ENCODE results near the gene ELMOD3.
A peak's percentile ranks its signal among the peaks of the same experiment; 100 is the strongest.

- TF ChIP-seq CTCF (IDR thresholded peaks at IDR 0.05) (peak; percentile 40 to 59 (median 54)), POLR2A (IDR thresholded peaks at IDR 0.05) (no peak)
These were observed 36.5 kb downstream of the ELMOD3 start for GRCh38 chr2:85390941-85391669.
